Left colon (tissue), 2 donors: ENCODE results near the gene FUNDC1. TPM values are rescaled to one million over a fixed set of nuclear protein-coding genes. Genes with fewer than 3 reads are reported as not detected.
"Not testable (repeated sequence)": the region's sequence is repeated elsewhere in the genome, so short reads cannot be mapped to it uniquely, and the experiment has no call there.

ENCODE experiments used
- ATAC-seq: fragments of 200-7000 bp; cut with Tn5 transposase; one replicate; pipeline ENCODE4 v1.9.1; 2020; ENCODE audit warnings: mild to moderate bottlenecking, moderate library complexity
- DNase-seq, 2 donors: peaks; one replicate each; pipeline ENCODE4 v3.0.0-alpha.2; 2020
- intact Hi-C, 2 donors: fragments of 100-400 bp; cut with DNase I in 1 of 2; cut with micrococcal nuclease in 1 of 2; formaldehyde crosslinking; loops; one replicate each; pipeline versions ENCODE4 v1.11.2 to v1.14.0; 2022; cut with DNase I, micrococcal nuclease
- long read RNA-seq: library from polyadenylated mRNA; unstranded; transcript quantifications from one replicate; pipeline ENCODE4 v2.0.0, GENCODE V29; 2021
- total RNA-seq, 2 donors: library from RNA; stranded (reverse); fragmentation: NEBNext Ultra II Directional; extraction: Animal tissue kit (Norgen Biotek cat#: 25700); gene quantifications; one replicate each; pipeline ENCODE4 v1.2.1, GENCODE V29; 2021
- donor health status: DM: no; HTN: no; CAD: no.
- donor health status: DM: yes; HTN: yes; CAD: no.

Gene FUNDC1
- 10 to 100 TPM in 1 of 2 donors, 1 to 10 TPM in 1; 9.7 to 12.1 TPM for total RNA-seq
- long read RNA-seq, partial matches to known transcripts: 0 of 2 reads
- long read RNA-seq, other reads (novel, unspliced or antisense): 1 of 2 reads

GRCh38 chrX:44542567-44543325 is at the start of gene FUNDC1:
Gene FUNDC1, minus strand, starts transcription at chrX:44542859. Its CDS starts 27 bp downstream, at chrX:44542832.
- peak; percentile 99 for ATAC-seq
- intact Hi-C loops: no loop called here
- DNase-seq: peak; percentile 95 to 97

DNA sequence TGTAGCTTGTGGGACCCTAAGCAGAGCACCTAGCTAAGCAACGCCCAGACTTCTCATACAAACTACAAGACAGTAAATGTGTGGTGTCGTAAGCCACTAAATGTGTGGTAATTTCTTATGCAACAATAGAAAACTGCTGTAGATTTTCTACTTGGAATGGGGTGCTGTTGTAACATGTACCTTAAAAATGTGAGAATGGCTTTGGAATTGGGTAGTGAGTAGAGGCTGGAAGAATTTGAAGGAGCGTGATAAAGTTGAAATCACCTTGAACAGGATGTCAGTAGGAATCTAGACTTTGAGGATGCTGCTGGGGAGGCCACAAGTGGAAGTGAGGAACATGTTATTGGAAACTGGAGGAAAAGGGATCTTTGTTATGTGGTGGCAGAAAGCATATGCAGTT is 43.2 kb upstream of the FUNDC1 start:
- no peak for DNase-seq
- ATAC-seq: no peak
- intact Hi-C loops: no loop called here

DNA sequence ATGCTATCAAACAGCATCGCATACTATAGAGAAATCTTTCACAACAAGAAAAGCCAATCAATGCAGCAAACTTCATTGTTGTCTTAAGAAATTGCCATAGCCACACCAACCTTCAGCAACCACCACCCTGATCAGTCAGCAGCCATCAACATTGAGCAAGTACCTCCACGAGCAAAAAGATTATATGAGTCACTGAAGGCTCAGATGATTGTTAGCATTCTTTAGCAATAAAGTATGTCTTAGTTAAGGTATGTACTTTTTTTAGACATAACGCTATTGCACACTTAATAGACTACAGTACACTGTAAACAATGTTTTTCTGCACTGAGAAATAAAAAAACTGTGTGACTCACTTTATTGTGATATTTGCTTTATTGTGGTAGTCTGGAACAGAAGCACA is 37.8 kb upstream of the FUNDC1 start:
- intact Hi-C loops: no loop called here
- ATAC-seq: peak; percentile 50
- no peak for DNase-seq

GRCh38 chrX:44572340-44572938 is 29.8 kb upstream of the FUNDC1 start:
- DNase-seq (no peak), ATAC-seq (no peak)
- intact Hi-C loops: no loop called here

GRCh38 chrX:44570522-44570921 is 27.9 kb upstream of the FUNDC1 start:
- DNase-seq: no peak
- no peak for ATAC-seq
- intact Hi-C loops: no loop called here

DNA sequence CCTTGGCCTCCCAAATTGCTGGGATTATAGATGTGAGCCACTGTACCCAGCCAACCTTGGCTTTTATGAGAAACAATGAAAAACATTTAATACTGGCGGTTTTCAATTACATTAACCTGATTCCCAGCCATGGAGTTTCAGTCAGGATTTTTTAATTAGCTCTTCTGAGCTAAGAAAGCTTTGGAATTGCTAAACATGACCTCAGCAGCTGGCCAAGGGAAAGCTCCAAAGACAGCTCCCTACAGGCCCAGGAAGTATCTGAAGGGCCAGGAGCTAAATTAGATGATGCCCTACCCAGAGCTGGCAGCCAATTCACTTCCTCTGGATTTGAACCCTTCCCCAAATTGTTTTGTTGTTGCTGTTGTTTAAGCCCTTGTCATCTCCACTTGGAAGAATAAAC is 26.5 kb upstream of the FUNDC1 start:
- intact Hi-C loops: no loop called here
- no peak for DNase-seq
- no peak for ATAC-seq

DNA sequence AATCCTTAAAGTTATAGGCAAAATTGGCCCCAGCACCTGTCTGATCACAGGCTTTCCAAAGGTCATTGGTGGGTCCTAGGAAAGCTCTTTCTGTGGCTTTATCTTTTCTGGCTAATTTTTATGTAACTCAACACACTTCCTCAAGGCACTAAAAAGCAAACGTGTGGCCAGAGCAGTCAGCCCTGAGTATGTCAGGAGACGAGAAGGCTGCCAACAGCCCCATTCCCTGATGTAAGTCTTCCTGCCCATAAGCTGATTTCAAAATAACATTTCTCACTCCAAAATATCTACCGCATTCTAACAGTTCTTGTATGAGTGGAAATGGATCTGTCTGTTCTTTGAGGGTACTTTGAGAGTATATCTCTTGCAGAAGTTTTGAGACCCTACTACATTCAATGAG is 25.5 kb upstream of the FUNDC1 start:
- ATAC-seq: no peak
- no peak for DNase-seq
- intact Hi-C loops: no loop called here

DNA sequence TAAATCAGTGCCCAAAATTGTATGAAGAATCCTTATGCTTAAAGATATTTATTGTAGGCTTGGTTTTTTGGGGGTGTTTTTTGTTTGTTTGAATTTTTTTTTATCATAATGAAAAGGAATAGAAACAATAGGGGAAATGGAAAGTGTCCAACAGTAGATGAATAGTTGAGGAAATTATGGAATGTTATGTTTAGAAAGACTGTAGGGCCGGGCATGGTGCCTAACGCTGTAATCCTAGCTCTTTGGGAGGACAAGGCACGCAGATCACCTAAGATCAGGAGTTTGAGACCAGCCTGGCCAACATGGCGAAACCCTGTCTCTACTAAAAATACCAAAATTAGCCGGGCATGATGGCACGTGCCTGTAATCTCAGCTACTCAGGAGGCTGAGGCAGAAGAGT is 19.2 kb upstream of the FUNDC1 start:
- DNase-seq, ATAC-seq, intact Hi-C loops: not testable (repeated sequence)

GRCh38 chrX:44550563-44550962 is 7.9 kb upstream of the FUNDC1 start:
- DNase-seq (no peak), ATAC-seq (no peak)
- intact Hi-C loops: no loop called here

DNA sequence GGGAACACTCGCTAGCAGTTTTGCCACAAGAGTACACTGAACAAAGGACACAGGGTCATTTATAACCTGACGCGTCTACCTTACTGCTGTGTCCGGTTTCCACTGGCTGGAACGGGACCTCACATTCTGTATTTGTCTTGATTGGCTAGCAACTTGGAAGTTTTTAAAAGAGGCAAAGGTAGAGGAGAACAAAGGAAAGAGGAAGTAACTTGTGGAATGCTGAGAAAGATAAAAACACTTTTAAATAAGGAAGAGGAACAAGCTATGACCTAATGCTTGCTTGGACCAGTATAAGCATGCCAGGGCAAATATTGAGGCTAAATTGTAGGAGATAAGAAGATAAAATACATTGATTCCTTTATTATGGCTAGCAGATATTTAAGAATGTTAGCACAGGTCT is 2.8 kb upstream of the FUNDC1 start:
- intact Hi-C loops, ATAC-seq: not testable (repeated sequence)
- peak; percentile 17 to 44 for DNase-seq

- ATAC-seq (no peak), DNase-seq (no peak)
- intact Hi-C loops: no loop called here
Observed at GRCh38 chrX:44544036-44544435, 1.4 kb upstream of the FUNDC1 start.

DNA sequence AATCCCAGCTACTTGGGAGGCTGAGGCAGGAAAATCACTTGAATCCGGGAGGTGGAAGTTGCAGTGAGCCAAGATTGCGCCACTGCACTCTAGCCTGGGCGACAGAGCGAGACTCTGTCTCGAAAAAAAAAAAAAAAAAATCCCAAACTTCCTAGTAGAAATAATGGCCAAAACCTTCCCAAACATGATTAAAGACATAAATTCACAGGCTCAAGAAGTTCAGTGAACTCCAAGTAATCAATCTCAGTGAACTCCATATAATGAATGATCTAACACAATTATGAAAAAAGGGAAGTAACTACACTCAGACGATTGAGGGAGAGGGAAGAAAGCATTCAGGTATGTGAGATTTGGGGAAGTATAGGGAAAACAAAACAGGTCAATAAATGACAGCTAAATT is 6.5 kb downstream of the FUNDC1 start:
- intact Hi-C loops: no loop called here
- DNase-seq (no peak), ATAC-seq (no peak)

DNA sequence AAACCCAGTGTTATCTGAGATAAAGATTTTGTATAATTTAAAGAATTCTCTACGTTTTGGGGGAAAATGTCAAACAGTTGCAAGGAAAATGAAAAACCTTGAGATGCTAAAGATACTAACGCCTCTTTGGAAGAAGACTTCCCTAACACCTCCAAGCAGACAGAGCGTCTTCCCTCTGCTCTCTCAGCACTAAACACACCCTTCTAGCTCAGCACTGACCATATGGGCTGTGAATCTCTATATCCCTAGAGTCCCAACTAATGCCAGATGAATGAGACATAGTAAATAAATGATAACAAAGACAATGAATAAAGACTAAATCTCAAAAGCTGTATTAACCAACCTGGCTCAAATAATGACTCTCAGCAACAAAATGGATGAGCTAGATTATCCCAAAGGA is 13.3 kb downstream of the FUNDC1 start:
- ATAC-seq (no peak), DNase-seq (no peak)
- intact Hi-C loops: no loop called here

GRCh38 chrX:44514272-44514671 is 28.4 kb downstream of the FUNDC1 start:
- no peak for ATAC-seq
- DNase-seq: no peak
- intact Hi-C loops: no loop called here

- DNase-seq (no peak), ATAC-seq (no peak)
- intact Hi-C loops: no loop called here
Observed at GRCh38 chrX:44507292-44507691, 35.4 kb downstream of the FUNDC1 start.

DNA sequence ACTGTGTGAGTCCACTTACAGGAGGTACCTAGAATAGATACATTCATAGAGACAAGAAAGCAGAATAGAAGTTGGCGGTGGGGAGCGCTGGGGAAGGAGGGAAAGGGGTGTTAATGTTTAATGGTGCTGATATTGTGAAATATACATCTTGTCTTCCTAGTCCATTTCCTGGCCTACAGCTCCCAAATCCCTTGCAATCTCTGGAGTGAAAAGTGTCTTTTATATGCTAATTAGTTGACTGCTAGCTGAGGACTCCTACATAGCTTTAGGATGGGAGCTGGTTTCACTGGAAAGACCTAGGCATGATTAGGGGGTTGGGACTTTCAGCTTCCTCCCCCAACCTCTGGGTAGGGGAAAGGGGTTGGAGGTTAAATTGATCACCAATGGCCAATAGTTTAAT is 36.0 kb downstream of the FUNDC1 start:
- DNase-seq (no peak), ATAC-seq (no peak)
- intact Hi-C loops: no loop called here

DNA sequence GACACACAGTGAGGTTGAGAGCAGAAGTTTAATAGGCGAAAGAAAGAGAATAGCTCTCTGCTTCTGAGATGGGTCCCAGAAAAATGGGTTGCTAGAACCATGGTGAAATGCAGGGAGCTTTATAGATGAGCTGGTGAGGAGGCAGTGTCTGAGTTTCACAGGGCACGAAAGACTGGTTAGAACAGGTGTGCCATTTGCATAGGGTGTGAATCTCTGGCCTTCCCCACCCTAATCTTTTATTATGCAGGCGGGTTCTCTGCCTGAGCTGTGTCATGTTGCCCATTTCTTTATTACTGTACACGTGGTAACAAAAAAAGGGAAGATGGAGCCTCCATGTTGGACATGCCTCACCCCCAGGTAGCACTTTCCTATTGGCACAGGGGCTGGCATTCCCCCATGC is 39.1 kb downstream of the FUNDC1 start:
- intact Hi-C loops: no loop called here
- DNase-seq: peak; percentile 8 to 39
- ATAC-seq: peak; percentile 100

DNA sequence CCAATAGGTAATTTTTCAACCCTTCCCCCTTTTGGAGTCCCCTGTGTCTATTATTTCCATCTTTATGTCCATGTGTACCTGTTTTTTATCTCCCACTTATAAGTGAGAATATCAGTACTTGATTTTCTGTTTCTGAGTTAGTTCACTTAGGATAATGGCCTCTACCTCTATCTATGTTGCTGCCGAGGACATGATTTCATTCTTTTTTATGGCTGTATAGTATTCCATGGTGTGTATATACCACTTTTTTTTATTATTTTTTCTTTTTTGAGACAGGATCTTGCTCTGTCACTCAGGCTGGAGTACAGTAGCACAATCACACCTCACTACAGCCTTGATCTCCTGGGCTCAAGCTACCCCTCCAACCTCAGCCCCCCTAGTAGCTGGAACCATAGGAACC is 47.6 kb downstream of the FUNDC1 start:
- intact Hi-C loops: no loop called here
- DNase-seq (no peak), ATAC-seq (no peak)

DNA sequence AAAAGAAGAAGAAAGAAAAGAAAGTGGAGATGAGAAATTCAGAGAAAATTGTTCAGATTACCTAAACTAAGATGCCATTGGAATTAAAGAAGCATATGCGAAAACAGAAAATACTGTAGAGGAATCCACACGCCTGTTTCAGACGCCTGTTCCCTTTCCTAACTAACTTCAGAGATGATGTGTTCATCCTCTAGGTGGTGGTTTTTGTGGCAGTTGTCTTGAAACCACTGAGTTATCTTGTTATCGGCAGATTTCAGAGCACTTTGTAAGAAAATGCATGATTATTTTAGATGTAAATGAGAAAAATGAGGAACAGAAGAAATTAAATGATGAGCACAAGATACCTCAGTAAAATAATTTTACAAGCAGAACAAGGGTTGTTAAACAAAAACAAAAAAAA is 48.3 kb downstream of the FUNDC1 start:
- ATAC-seq (no peak), DNase-seq (no peak)
- intact Hi-C loops: no loop called here

DNA sequence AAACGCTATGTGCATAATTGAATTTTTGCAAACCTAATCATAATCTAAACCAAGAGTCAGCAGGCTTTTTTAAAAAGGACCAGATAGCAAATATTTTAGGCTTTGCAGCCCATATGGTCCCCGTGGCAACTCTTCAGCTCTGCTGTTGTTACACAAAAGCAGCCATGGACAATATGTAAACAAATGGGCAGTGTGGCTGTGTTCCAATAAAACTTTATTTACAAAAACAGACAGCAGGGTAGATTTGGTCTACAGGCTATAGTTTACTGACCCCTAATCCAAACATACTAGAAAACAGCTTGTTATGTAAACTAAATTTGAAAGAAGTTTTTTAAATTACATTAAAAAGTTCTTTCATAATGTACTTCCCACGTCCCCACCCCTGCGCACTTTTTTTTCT is 53.1 kb downstream of the FUNDC1 start:
- intact Hi-C loops: no loop called here
- DNase-seq: no peak
- no peak for ATAC-seq
